Measurements from ENCODE around the gene PAOX.

Gene PAOX

DNA sequence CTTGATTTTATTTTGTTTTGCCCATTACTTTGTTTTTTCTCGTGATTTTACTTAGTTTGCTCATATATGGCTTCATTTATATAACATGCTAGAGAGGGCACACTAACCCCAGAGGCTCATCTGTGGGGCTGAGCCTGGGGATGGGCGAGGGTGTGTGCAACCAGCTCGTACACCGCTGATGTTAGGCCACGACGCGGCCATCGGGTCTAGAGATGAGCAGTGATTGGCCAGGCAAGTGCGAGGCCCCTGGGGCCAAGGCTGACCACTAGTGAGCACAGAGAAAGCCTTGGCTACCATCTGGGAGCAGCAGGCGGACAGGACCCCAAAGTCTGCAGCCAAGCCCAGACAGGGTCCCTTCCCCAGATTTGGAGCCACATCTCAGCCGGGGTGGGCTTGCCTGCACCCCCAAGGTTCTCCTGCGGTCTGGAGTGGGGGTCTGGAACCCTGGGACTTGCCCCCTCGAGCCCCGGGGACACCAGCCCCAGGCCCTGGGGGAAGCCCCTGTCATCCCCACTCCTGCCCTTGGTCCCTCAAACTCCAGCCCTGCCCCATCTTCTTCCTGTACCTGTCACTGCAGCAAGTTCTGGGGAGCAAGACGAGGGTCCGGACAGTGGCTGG is 25.0 kb upstream of the PAOX start:
- POLR2A ChIA-PET (ENCODE audit: low non-redundant PET), result interaction anchor here (0.5 kb wide), 1 partner anchor 90 kb away, joined by 3 read pairs; no protein-coding TSS in a partner anchor
- no peak overlapping the region for H3K27ac ChIP-seq
- DNase-seq (ENCODE audit: low spot score), result no peak
- no peak for TF ChIP-seq CTCF (conservative IDR thresholded peaks at IDR 0.05; ENCODE audit: low read depth)
- CTCF ChIA-PET, result interaction anchor here (1.2 kb wide), 1 partner anchor 25 kb away, joined by 13 read pairs; no protein-coding TSS in a partner anchor

GRCh38 chr10:133354672-133355240 is 24.3 kb upstream of the PAOX start:
- TF ChIP-seq CTCF (conservative IDR thresholded peaks at IDR 0.05; ENCODE audit: low read depth), result no peak
- ChIA-PET CTCF (interaction anchor here (2.0 kb wide), 1 partner anchor 25 kb away, joined by 11 read pairs; no protein-coding TSS in a partner anchor), POLR2A (ENCODE audit: low non-redundant PET) (interaction anchor here (1.2 kb wide), 1 partner anchor 8 kb away, joined by 3 read pairs; the partner anchor contains the start of gene PRAP1)
- no peak for DNase-seq (ENCODE audit: low spot score)
- H3K27ac ChIP-seq, result no peak overlapping the region

DNA sequence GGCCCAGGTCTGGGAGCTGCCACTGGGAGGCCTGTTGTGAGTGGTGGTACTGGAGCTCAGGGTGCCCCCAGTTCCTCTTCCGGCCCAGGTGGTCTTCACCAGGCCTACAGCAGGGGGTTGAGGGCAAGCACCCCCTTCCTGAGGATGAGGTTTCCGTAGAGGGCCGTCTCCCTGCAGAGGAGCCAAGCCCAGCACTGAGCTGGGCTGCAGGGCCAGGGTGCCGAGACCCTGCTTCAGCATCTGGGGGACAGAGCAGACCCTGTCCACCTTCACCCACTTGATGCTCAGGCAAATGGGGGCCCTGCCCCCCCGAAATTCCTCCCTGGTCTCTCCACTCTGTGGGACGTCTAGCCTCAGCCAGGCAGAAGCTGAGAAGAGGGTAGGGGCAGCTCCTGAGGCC is 23.8 kb upstream of the PAOX start:
- no peak overlapping the region for H3K27ac ChIP-seq
- TF ChIP-seq CTCF (conservative IDR thresholded peaks at IDR 0.05; ENCODE audit: low read depth), result no peak
- POLR2A ChIA-PET (ENCODE audit: low non-redundant PET), result interaction anchor here (1.2 kb wide), 1 partner anchor 8 kb away, joined by 3 read pairs; the partner anchor contains the start of gene PRAP1
- no peak for DNase-seq (ENCODE audit: low spot score)
- CTCF ChIA-PET, result interaction anchor here (2.0 kb wide), 1 partner anchor 26 kb away, joined by 11 read pairs; no protein-coding TSS in a partner anchor

GRCh38 chr10:133355991-133356390 is 23.1 kb upstream of the PAOX start:
- H3K27ac ChIP-seq, result no peak overlapping the region
- POLR2A ChIA-PET (ENCODE audit: low non-redundant PET), result interaction anchor here (1.2 kb wide), 1 partner anchor 9 kb away, joined by 3 read pairs; the partner anchor contains the start of gene PRAP1
- no peak for TF ChIP-seq CTCF (conservative IDR thresholded peaks at IDR 0.05; ENCODE audit: low read depth)
- DNase-seq (ENCODE audit: low spot score), result no peak
- CTCF ChIA-PET, result interaction anchor here (2.0 kb wide), 1 partner anchor 26 kb away, joined by 11 read pairs; no protein-coding TSS in a partner anchor

GRCh38 chr10:133356549-133357284 is 22.3 kb upstream of the PAOX start:
- H3K27ac ChIP-seq, result peak overlapping the region; percentile 54
- CTCF ChIA-PET, result interaction anchor here (0.8 to 2.0 kb wide), 2 partner anchors 27 kb away, joined by 4 to 11 read pairs; no protein-coding TSS in a partner anchor
- no peak for TF ChIP-seq CTCF (conservative IDR thresholded peaks at IDR 0.05; ENCODE audit: low read depth)
- DNase-seq (ENCODE audit: low spot score), result no peak
- POLR2A ChIA-PET (ENCODE audit: low non-redundant PET), result interaction anchor here (0.6 kb wide), 1 partner anchor 21 kb away, joined by 3 read pairs; no protein-coding TSS in a partner anchor

Data from RWPE1 (cell line).